Parathyroid adenoma (tissue), 2 donors: Measurements from ENCODE around the gene ITSN1.
A peak's percentile ranks its signal among the peaks of the same experiment; 100 is the strongest.

Source experiments
- H2AFZ ChIP-seq: fragments of 300-600 bp; sonication (generic); one replicate; pipeline ENCODE4 v1.7.0; 2017; ENCODE audit warnings: antibody characterized with exemption, mild to moderate bottlenecking
- H3K27ac ChIP-seq: fragments of 300-600 bp; sonication (generic); one replicate; pipeline ENCODE4 v1.7.0; 2017
- H3K27me3 ChIP-seq: fragments of 300-600 bp; sonication (generic); one replicate; pipeline ENCODE4 v1.7.0; 2017; ENCODE audit warnings: low read length; ENCODE audit not compliant: control insufficient read depth, insufficient read depth
- H3K36me3 ChIP-seq: fragments of 300-600 bp; sonication (generic); one replicate; pipeline ENCODE4 v1.7.0; 2017; ENCODE audit warnings: low read length; ENCODE audit not compliant: control insufficient read depth, insufficient read depth
- H3K4me1 ChIP-seq: fragments of 300-600 bp; sonication (generic); one replicate; pipeline ENCODE4 v1.7.0; 2017; ENCODE audit warnings: control low read depth
- H3K4me2 ChIP-seq: fragments of 300-600 bp; sonication (generic); one replicate; pipeline ENCODE4 v1.7.0; 2017; ENCODE audit warnings: low read length
- H3K4me3 ChIP-seq: fragments of 300-600 bp; sonication (generic); one replicate; pipeline ENCODE4 v1.7.0; 2017; ENCODE audit warnings: low read depth, low read length
- H3K79me2 ChIP-seq: fragments of 300-600 bp; sonication (generic); one replicate; pipeline ENCODE4 v1.7.0; 2017; ENCODE audit warnings: control low read depth
- H3K9ac ChIP-seq: fragments of 300-600 bp; sonication (generic); one replicate; pipeline ENCODE4 v1.7.0; 2017; ENCODE audit warnings: mild to moderate bottlenecking
- H3K9me3 ChIP-seq: fragments of 300-600 bp; sonication (generic); one replicate; pipeline ENCODE4 v1.7.0; 2017; ENCODE audit warnings: low read length; ENCODE audit not compliant: control insufficient read depth
- CTCF ChIP-seq: fragments of 300-600 bp; sonication (generic); IDR thresholded peaks from one replicate; pipeline ENCODE4 v1.7.0; 2017; ENCODE audit warnings: antibody characterized with exemption, mild to moderate bottlenecking
- donor health status: primary hyperparathyroidism.

ITSN1 gene

DNA sequence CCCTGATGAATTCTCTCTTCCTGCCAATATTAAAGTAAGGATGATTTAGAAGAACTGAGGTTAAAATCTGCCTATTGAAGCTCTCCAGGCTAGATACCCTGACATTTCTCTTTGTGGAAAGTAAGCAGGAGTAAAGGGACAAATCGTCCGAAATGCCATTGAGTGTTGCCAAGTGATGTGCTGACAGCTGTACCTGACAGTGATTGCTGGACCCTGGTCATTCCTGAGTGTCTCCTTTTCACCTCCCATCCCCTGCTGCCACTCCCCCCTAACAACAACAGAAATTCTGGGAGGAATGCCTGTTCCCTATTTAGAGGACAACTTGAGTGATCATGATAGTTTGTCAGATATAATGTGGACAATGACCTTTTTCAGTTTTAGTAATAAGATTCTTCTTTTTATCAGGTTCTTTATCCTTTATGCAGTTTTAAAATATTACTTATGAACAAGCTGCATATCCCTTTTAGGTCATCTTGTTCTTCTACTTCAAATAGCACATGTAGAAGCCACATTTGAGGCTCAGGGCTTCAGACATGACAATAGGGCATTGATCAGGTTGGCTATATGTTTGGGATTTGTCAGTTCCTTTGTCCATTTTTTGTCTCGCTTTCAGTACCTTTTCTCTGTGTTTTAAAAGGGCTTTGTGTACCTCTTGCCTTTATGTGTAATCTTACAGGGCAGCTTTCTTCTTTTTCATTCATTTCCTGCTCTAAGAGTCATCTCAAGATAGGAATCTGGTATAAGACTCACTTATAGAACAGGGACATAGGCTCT, 56.0 kb downstream of the ITSN1 start:
- H3K27me3 ChIP-seq: no peaks in the 10 kb centered on the region
- H3K4me2 ChIP-seq: no peak overlapping the region
- no peak overlapping the region for H3K9ac ChIP-seq
- no peaks in the 10 kb centered on the region for H3K36me3 ChIP-seq
- TF ChIP-seq CTCF: no peak
- H3K4me1 ChIP-seq: no peaks in the 10 kb centered on the region
- H2AFZ ChIP-seq: no peak overlapping the region
- no peak overlapping the region for H3K4me3 ChIP-seq
- no peaks in the 10 kb centered on the region for H3K9me3 ChIP-seq
- no peak overlapping the region for H3K27ac ChIP-seq
- H3K79me2 ChIP-seq: no peaks in the 10 kb centered on the region

DNA sequence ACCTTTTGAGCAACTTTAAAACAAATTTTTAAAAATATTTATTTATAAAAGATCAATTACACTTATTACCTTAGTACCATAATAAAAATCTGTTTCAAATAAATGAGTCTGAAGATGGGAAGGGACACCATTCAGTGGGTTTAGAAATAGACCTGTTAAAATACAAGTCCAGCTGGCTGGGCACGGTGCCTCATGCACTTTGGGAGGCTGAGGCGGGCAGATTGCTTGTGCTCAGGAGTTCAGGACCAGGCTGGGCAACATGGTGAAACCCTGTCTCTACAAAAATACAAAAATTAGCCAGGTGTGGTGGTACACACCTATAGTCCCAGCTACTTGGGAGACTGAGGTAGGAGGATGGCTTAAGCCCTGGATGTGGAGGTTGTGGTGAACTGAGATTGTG, 57.0 kb downstream of the ITSN1 start:
- H3K4me3 ChIP-seq: no peak overlapping the region
- H3K4me2 ChIP-seq: no peak overlapping the region
- no peak overlapping the region for H3K27ac ChIP-seq
- H2AFZ ChIP-seq: no peak overlapping the region
- H3K36me3 ChIP-seq: no peaks in the 10 kb centered on the region
- no peaks in the 10 kb centered on the region for H3K27me3 ChIP-seq
- no peak overlapping the region for H3K9ac ChIP-seq
- TF ChIP-seq CTCF: no peak
- no peaks in the 10 kb centered on the region for H3K9me3 ChIP-seq
- no peaks in the 10 kb centered on the region for H3K4me1 ChIP-seq
- H3K79me2 ChIP-seq: peaks cover under 1% of the 10 kb centered on the region

DNA sequence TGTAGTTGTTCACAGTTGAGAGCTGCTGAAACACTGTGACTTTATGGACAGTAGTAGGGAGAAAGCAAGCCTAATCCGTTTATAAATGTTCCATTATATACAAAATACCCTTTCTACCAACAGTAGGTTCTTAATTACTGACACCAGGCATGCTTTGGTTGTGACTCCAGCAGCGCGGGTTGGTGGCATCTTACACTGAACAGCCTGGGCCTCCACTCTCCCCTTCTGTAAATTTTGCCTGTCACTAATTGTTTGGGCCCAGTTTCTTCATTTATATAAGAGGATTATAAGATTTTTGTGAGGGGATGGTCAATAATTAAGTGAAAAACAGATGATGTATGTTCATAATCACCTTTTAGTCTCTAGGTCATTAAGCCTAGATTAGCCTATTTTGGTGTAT, 58.2 kb downstream of the ITSN1 start:
- peaks cover 3% of the 10 kb centered on the region for H3K79me2 ChIP-seq
- no peak overlapping the region for H3K4me2 ChIP-seq
- H3K27me3 ChIP-seq: no peaks in the 10 kb centered on the region
- H3K36me3 ChIP-seq: no peaks in the 10 kb centered on the region
- no peaks in the 10 kb centered on the region for H3K9me3 ChIP-seq
- no peak overlapping the region for H3K9ac ChIP-seq
- H2AFZ ChIP-seq: no peak overlapping the region
- no peak overlapping the region for H3K4me3 ChIP-seq
- H3K4me1 ChIP-seq: no peaks in the 10 kb centered on the region
- H3K27ac ChIP-seq: no peak overlapping the region
- TF ChIP-seq CTCF: no peak

DNA sequence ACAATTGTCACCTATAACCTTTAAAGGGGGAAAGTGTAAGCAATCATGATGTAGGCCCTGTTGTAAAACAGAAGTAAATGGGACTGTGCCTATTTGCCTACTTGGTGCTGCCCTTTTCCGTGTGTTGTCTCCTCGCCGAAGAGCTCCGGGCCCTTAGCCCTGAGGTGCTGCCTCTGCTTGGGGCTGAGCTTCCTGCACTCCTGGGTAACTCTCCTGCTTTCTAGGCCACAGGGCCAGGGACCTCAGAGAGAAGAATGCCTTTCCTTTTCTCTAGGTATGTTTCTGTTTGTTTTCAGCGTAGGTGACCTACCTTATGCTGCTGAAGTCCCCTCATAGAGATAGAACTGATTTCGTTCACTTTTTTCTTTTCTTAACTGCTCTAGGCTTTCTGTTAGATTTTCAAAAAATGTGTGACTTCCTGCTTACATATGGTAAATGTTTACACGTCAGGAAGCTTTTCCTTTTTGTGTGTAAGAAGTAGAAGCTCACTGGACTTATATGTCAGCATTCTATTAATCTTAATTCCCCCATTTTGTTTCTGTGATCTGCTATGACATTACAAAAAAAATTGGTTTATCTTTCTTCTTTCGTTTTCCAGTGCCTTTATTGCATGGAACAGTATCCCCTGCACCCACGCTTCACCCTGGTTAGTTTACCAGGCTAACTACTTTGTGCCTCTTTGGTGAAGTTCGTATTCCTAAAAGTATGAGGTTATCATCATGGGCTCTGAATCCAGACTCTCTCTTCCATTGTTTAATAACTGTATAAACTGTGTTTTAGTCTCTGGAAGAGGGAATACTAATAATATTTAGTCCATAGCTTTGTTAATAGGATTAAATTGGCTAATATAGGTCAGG, 61.7 kb downstream of the ITSN1 start:
- Histone ChIP-seq H3K9ac (no peak overlapping the region), H2AFZ (peak overlapping the region; percentile 61), H3K4me3 (no peak overlapping the region), H3K36me3 (no peaks in the 10 kb centered on the region), H3K27ac (peak overlapping the region; percentile 5), H3K4me1 (no peaks in the 10 kb centered on the region), H3K4me2 (no peak overlapping the region), H3K9me3 (no peaks in the 10 kb centered on the region), H3K27me3 (no peaks in the 10 kb centered on the region), H3K79me2 (peaks cover 3% of the 10 kb centered on the region)
- TF ChIP-seq CTCF: no peak
